ENCODE data around the gene RYK. TPM values are rescaled to one million over a fixed set of nuclear protein-coding genes. Genes with fewer than 3 reads are reported as not detected.

RYK gene
- total RNA-seq, 1 experiment from 2014 or later: 54.2 TPM

GRCh38 chr3:134216851-134217250, 33.8 kb downstream of the RYK start:
- CTCF ChIA-PET: interaction anchor here (0.6 to 1.3 kb wide), 4 partner anchors 34 to 83 kb away, joined by 3 to 5 read pairs (median 3); partner anchors contain the start of gene RYK
- Mint-ChIP-seq H3K4me3 (no peak overlapping the region), H3K27me3 (ENCODE audit: low read depth) (no peaks in the 10 kb centered on the region), H3K36me3 (peaks cover 2% of the 10 kb centered on the region; the same call in 1 of the 2 replicates), H3K4me1 (peaks cover 12% of the 10 kb centered on the region), H3K27ac (peak overlapping the region; percentile 32), H3K9me3 (no peaks in the 10 kb centered on the region)
- no peak for DNase-seq (ENCODE audit: low spot score)
- POLR2A ChIA-PET: no interaction called here
- TF ChIP-seq, protein P1, sequence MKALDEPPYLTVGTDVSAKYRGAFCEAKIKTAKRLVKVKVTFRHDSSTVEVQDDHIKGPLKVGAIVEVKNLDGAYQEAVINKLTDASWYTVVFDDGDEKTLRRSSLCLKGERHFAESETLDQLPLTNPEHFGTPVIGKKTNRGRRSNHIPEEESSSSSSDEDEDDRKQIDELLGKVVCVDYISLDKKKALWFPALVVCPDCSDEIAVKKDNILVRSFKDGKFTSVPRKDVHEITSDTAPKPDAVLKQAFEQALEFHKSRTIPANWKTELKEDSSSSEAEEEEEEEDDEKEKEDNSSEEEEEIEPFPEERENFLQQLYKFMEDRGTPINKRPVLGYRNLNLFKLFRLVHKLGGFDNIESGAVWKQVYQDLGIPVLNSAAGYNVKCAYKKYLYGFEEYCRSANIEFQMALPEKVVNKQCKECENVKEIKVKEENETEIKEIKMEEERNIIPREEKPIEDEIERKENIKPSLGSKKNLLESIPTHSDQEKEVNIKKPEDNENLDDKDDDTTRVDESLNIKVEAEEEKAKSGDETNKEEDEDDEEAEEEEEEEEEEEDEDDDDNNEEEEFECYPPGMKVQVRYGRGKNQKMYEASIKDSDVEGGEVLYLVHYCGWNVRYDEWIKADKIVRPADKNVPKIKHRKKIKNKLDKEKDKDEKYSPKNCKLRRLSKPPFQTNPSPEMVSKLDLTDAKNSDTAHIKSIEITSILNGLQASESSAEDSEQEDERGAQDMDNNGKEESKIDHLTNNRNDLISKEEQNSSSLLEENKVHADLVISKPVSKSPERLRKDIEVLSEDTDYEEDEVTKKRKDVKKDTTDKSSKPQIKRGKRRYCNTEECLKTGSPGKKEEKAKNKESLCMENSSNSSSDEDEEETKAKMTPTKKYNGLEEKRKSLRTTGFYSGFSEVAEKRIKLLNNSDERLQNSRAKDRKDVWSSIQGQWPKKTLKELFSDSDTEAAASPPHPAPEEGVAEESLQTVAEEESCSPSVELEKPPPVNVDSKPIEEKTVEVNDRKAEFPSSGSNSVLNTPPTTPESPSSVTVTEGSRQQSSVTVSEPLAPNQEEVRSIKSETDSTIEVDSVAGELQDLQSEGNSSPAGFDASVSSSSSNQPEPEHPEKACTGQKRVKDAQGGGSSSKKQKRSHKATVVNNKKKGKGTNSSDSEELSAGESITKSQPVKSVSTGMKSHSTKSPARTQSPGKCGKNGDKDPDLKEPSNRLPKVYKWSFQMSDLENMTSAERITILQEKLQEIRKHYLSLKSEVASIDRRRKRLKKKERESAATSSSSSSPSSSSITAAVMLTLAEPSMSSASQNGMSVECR (CRISPR knock-in tag; IDR thresholded peaks at IDR 0.05; ENCODE audit: borderline replicate concordance): no peak
- TF ChIP-seq JUN (CRISPR knock-in tag; IDR thresholded peaks at IDR 0.05): no peak
- no peak for TF ChIP-seq ATF3 (CRISPR knock-in tag; conservative IDR thresholded peaks at IDR 0.05)
- TF ChIP-seq IRF2 (CRISPR knock-in tag; IDR thresholded peaks at IDR 0.05; ENCODE audit: borderline replicate concordance, low read depth): no peak
- no peak for TF ChIP-seq HMGXB4 (CRISPR knock-in tag; IDR thresholded peaks at IDR 0.05)
- TF ChIP-seq ESRRA (CRISPR knock-in tag; IDR thresholded peaks at IDR 0.05; ENCODE audit: borderline replicate concordance): no peak
- TF ChIP-seq SP1 (CRISPR knock-in tag; conservative IDR thresholded peaks at IDR 0.05): no peak
- TF ChIP-seq TP53 (CRISPR knock-in tag; IDR thresholded peaks at IDR 0.05): no peak
- no peak for TF ChIP-seq ZNF317 (CRISPR knock-in tag; IDR thresholded peaks at IDR 0.05; ENCODE audit: borderline replicate concordance, low read depth)
- no peak for TF ChIP-seq SOX15 (CRISPR knock-in tag; IDR thresholded peaks at IDR 0.05)
- TF ChIP-seq GTF2I (CRISPR knock-in tag; conservative IDR thresholded peaks at IDR 0.05): no peak
- TF ChIP-seq NR1H2 (CRISPR knock-in tag; IDR thresholded peaks at IDR 0.05): no peak
- TF ChIP-seq ZNF423 (CRISPR knock-in tag; IDR thresholded peaks at IDR 0.05): no peak
- TF ChIP-seq, protein P2, sequence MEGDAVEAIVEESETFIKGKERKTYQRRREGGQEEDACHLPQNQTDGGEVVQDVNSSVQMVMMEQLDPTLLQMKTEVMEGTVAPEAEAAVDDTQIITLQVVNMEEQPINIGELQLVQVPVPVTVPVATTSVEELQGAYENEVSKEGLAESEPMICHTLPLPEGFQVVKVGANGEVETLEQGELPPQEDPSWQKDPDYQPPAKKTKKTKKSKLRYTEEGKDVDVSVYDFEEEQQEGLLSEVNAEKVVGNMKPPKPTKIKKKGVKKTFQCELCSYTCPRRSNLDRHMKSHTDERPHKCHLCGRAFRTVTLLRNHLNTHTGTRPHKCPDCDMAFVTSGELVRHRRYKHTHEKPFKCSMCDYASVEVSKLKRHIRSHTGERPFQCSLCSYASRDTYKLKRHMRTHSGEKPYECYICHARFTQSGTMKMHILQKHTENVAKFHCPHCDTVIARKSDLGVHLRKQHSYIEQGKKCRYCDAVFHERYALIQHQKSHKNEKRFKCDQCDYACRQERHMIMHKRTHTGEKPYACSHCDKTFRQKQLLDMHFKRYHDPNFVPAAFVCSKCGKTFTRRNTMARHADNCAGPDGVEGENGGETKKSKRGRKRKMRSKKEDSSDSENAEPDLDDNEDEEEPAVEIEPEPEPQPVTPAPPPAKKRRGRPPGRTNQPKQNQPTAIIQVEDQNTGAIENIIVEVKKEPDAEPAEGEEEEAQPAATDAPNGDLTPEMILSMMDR (IDR thresholded peaks at IDR 0.05): no peak
- TF ChIP-seq HMGA2 (CRISPR knock-in tag; IDR thresholded peaks at IDR 0.05): no peak
- no peak for TF ChIP-seq ATF1 (CRISPR knock-in tag; IDR thresholded peaks at IDR 0.05)
- TF ChIP-seq AR (CRISPR knock-in tag; IDR thresholded peaks at IDR 0.05): no peak
- TF ChIP-seq, protein P3, sequence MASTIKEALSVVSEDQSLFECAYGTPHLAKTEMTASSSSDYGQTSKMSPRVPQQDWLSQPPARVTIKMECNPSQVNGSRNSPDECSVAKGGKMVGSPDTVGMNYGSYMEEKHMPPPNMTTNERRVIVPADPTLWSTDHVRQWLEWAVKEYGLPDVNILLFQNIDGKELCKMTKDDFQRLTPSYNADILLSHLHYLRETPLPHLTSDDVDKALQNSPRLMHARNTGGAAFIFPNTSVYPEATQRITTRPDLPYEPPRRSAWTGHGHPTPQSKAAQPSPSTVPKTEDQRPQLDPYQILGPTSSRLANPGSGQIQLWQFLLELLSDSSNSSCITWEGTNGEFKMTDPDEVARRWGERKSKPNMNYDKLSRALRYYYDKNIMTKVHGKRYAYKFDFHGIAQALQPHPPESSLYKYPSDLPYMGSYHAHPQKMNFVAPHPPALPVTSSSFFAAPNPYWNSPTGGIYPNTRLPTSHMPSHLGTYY (CRISPR knock-in tag; IDR thresholded peaks at IDR 0.05): no peak
- TF ChIP-seq SMAD3 (CRISPR knock-in tag; IDR thresholded peaks at IDR 0.05; ENCODE audit: borderline replicate concordance): no peak
- ATAC-seq: no peak
